GM20000 (cell line): Measurements from ENCODE around the gene SH3D19.

Experiments used
- DNase-seq: peaks from one replicate; pipeline ENCODE4 v3.0.0; 2012; ENCODE audit warnings: low spot score
- CTCF ChIP-seq: IDR thresholded peaks from 2 replicates; pipeline ENCODE4 v1.5.1; 2012; ENCODE audit warnings: mild to moderate bottlenecking, control low read depth; ENCODE audit errors: extremely low read depth, missing control alignments

SH3D19 gene

GRCh38 chr4:151325111-151325948 lies at the start of gene SH3D19:
SH3D19 (minus strand) TSS chr4:151325605; CDS start chr4:151325352, 253 bp downstream.
- DNase-seq, result peak; percentile 34
- no peak for TF ChIP-seq CTCF

- DNase-seq, result peak; percentile 81
- TF ChIP-seq CTCF, result peak; percentile 97
These were observed 37.2 kb upstream of the SH3D19 start for GRCh38 chr4:151362404-151363164.

- TF ChIP-seq CTCF, result no peak
- DNase-seq, result no peak
These were observed 36.6 kb upstream of the SH3D19 start for GRCh38 chr4:151361966-151362365.

GRCh38 chr4:151361126-151361525 lies 35.7 kb upstream of the SH3D19 start:
- no peak for TF ChIP-seq CTCF
- no peak for DNase-seq

GRCh38 chr4:151359576-151359975 lies 34.2 kb upstream of the SH3D19 start:
- TF ChIP-seq CTCF, result no peak
- DNase-seq, result no peak

- TF ChIP-seq CTCF, result no peak
- no peak for DNase-seq
These were observed 32.9 kb upstream of the SH3D19 start for GRCh38 chr4:151358266-151358665.

- no peak for DNase-seq
- TF ChIP-seq CTCF, result no peak
These were observed 31.1 kb upstream of the SH3D19 start for GRCh38 chr4:151356510-151356909.
